Right atrium auricular region (tissue), 2 donors: Measurements from ENCODE around the gene SLC4A7. TPM values are rescaled to one million over a fixed set of nuclear protein-coding genes. Genes with fewer than 3 reads are reported as not detected.
"Not testable (repeated sequence)": the region's sequence is repeated elsewhere in the genome, so short reads cannot be mapped to it uniquely, and the experiment has no call there.

ENCODE experiments used
- DNase-seq: peaks from one replicate; pipeline ENCODE4 v3.0.0-alpha.2; 2019; ENCODE audit warnings: low spot score
- H3K27ac ChIP-seq, 2 donors: fragments of 200-600 bp; sonication (generic); 1 replicate in 1 of 2; 2 replicates in 1 of 2; pipeline ENCODE4 v1.5.1; 2016 to 2019
- H3K27me3 ChIP-seq, 2 donors: fragments of 200-600 bp; sonication (generic); one replicate each; pipeline versions ENCODE4 v1.5.1 to v1.6.0; 2017 to 2019
- H3K36me3 ChIP-seq: fragments of 200-600 bp; sonication (generic); one replicate; pipeline ENCODE4 v1.5.1; 2016
- H3K4me1 ChIP-seq, 2 donors: fragments of 200-600 bp; sonication (generic); one replicate each; pipeline versions ENCODE4 v1.5.1 to v1.6.0; 2017 to 2019
- H3K4me3 ChIP-seq, 2 donors: fragments of 200-600 bp; sonication (generic); 1 replicate in 1 of 2; 2 replicates in 1 of 2; pipeline ENCODE4 v1.5.1; 2017 to 2019; ENCODE audit warnings: mild to moderate bottlenecking in 1 of 2, moderate library complexity in 1 of 2
- H3K9me3 ChIP-seq, 2 donors: fragments of 200-600 bp; sonication (generic); one replicate each; pipeline ENCODE4 v1.5.1; 2019
- CTCF ChIP-seq, 2 donors: fragments of 200-600 bp; sonication (generic); IDR thresholded peaks; one replicate each; pipeline ENCODE4 v1.5.1; 2019; ENCODE audit warnings: antibody characterized with exemption in 2 of 2
- total RNA-seq, 2 donors: library from RNA; depleted of rRNA; stranded (reverse); fragments of >200 nt; gene quantifications; one replicate each; pipeline ENCODE4 v1.1.0, GENCODE V29; 2016

The SLC4A7 gene
- total RNA-seq, 2 donors from 2014 or later, result 14.4 to 25.6 TPM

GRCh38 chr3:27431116-27431515 lies 53.1 kb downstream of the SLC4A7 start:
- no peaks in the 10 kb centered on the region for H3K9me3 ChIP-seq
- H3K4me3 ChIP-seq, result no peak overlapping the region
- H3K27ac ChIP-seq, result no peak overlapping the region
- peaks cover 27% of the 10 kb centered on the region for H3K36me3 ChIP-seq
- H3K27me3 ChIP-seq, result no peaks in the 10 kb centered on the region
- H3K4me1 ChIP-seq, result peaks cover 0 to 4% of the 10 kb centered on the region in 2 donors
- TF ChIP-seq CTCF (IDR thresholded peaks at IDR 0.05), result no peak
- no peak for DNase-seq

GRCh38 chr3:27429909-27430308 lies 54.3 kb downstream of the SLC4A7 start:
- Histone ChIP-seq H3K27me3 (no peaks in the 10 kb centered on the region), H3K9me3 (no peaks in the 10 kb centered on the region), H3K27ac (no peak overlapping the region), H3K4me1 (peaks cover 0 to 4% of the 10 kb centered on the region in 2 donors), H3K4me3 (no peak overlapping the region), H3K36me3 (peaks cover 16% of the 10 kb centered on the region)
- no peak for TF ChIP-seq CTCF (IDR thresholded peaks at IDR 0.05)
- no peak for DNase-seq

GRCh38 chr3:27428446-27428845 lies 55.7 kb downstream of the SLC4A7 start:
- TF ChIP-seq CTCF (IDR thresholded peaks at IDR 0.05), result no peak
- peaks cover 12% of the 10 kb centered on the region for H3K36me3 ChIP-seq
- H3K9me3 ChIP-seq, result no peaks in the 10 kb centered on the region
- H3K4me1 ChIP-seq, result peaks cover 0 to 4% of the 10 kb centered on the region in 2 donors
- H3K27me3 ChIP-seq, result no peaks in the 10 kb centered on the region
- no peak for DNase-seq
- H3K4me3 ChIP-seq, result no peak overlapping the region
- no peak overlapping the region for H3K27ac ChIP-seq

- Histone ChIP-seq H3K36me3 (peaks cover 4% of the 10 kb centered on the region), H3K9me3 (no peaks in the 10 kb centered on the region), H3K4me1 (peaks cover 0 to 4% of the 10 kb centered on the region in 2 donors), H3K4me3 (no peak overlapping the region), H3K27me3 (no peaks in the 10 kb centered on the region), H3K27ac (no peak overlapping the region)
- TF ChIP-seq CTCF (IDR thresholded peaks at IDR 0.05), result no peak
- DNase-seq, result no peak
Observed at GRCh38 chr3:27426926-27427325, 57.3 kb downstream of the SLC4A7 start.

- Histone ChIP-seq H3K27me3 (no peaks in the 10 kb centered on the region), H3K9me3 (no peaks in the 10 kb centered on the region), H3K36me3 (peaks cover 12% of the 10 kb centered on the region), H3K4me3 (no peak overlapping the region), H3K27ac (no peak overlapping the region), H3K4me1 (peaks cover 0 to 2% of the 10 kb centered on the region in 2 donors)
- TF ChIP-seq CTCF (IDR thresholded peaks at IDR 0.05), result no peak
- DNase-seq, result no peak
Observed at GRCh38 chr3:27425896-27426565, 58.2 kb downstream of the SLC4A7 start.

- H3K9me3 ChIP-seq, H3K4me1 ChIP-seq, H3K4me3 ChIP-seq, DNase-seq, H3K27ac ChIP-seq, H3K27me3 ChIP-seq: not testable (repeated sequence)
- peaks cover 22% of the 10 kb centered on the region for H3K36me3 ChIP-seq
Observed at GRCh38 chr3:27424812-27425521, 59.2 kb downstream of the SLC4A7 start.
